Activated CD4-positive, alpha-beta memory T cell treated with anti-CD3 and anti-CD28 coated beads for 36 hours (primary cell): ENCODE measurements around the gene ABCC4. TPM values are rescaled to one million over a fixed set of nuclear protein-coding genes. Genes with fewer than 3 reads are reported as not detected.
"Not testable (repeated sequence)": the region's sequence is repeated elsewhere in the genome, so short reads cannot be mapped to it uniquely, and the experiment has no call there.

ENCODE experiments used
- CTCF ChIA-PET: fragments of 350-600 bp; sonication (Branson Sonifier 250); formaldehyde crosslinking; loops from one replicate; lab custom pipeline; 2021; ENCODE audit warnings: antibody characterized with exemption, inconsistent platforms; lab: Charles Lee
- POLR2A ChIA-PET: fragments of 350-600 bp; sonication (Branson Sonifier 250); formaldehyde crosslinking; loops from one replicate; lab custom pipeline; 2021; ENCODE audit warnings: antibody characterized with exemption; lab: Charles Lee
- DNase-seq: peaks from one replicate; pipeline ENCODE4 v3.0.0-alpha.2; 2020
- H3K27ac Mint-ChIP-seq: one replicate; pipeline ENCODE4 v1.8.0; 2021; ENCODE audit warnings: mixed read lengths
- H3K27me3 Mint-ChIP-seq: one replicate; pipeline ENCODE4 v1.8.0; 2021; ENCODE audit warnings: mixed read lengths
- H3K36me3 Mint-ChIP-seq: one replicate; pipeline ENCODE4 v1.8.0; 2021; ENCODE audit warnings: mixed read lengths
- H3K4me1 Mint-ChIP-seq: one replicate; pipeline ENCODE4 v1.8.0; 2021; ENCODE audit warnings: low read depth, mixed read lengths
- H3K4me3 Mint-ChIP-seq: one replicate; pipeline ENCODE4 v1.8.0; 2021; ENCODE audit warnings: mild to moderate bottlenecking, mixed read lengths
- H3K9me3 Mint-ChIP-seq: one replicate; pipeline ENCODE4 v1.8.0; 2021; ENCODE audit warnings: mixed read lengths
- intact Hi-C: fragments of 100-400 bp; cut with micrococcal nuclease; formaldehyde crosslinking; loops from one replicate; pipeline ENCODE4 v1.15.1; 2023
- total RNA-seq, 2 experiments: library from RNA; stranded (reverse); gene quantifications; one replicate each; pipeline ENCODE4 v1.2.3, GENCODE V29; 2021

ABCC4 gene
- total RNA-seq, 2 experiments from 2014 or later, result 6.9 to 8.7 TPM

- intact Hi-C loops, result no loop called here
- CTCF ChIA-PET, result interaction anchor here (1.6 to 3.2 kb wide), 2 partner anchors 109 kb away, joined by 7 to 16 read pairs; no protein-coding TSS in a partner anchor
- no peak overlapping the region for H3K27ac Mint-ChIP-seq
- H3K4me1 Mint-ChIP-seq, result peaks cover 15% of the 10 kb centered on the region
- H3K9me3 Mint-ChIP-seq, result no peaks in the 10 kb centered on the region
- no peak overlapping the region for H3K4me3 Mint-ChIP-seq
- no peaks in the 10 kb centered on the region for H3K27me3 Mint-ChIP-seq
- POLR2A ChIA-PET, result no interaction called here
- H3K36me3 Mint-ChIP-seq, result peaks cover 12% of the 10 kb centered on the region
- DNase-seq, result no peak
These were observed 6.2 kb downstream of the ABCC4 start for GRCh38 chr13:95295026-95295425.

- POLR2A ChIA-PET, result no interaction called here
- no peak for DNase-seq
- no peak overlapping the region for H3K27ac Mint-ChIP-seq
- CTCF ChIA-PET, result interaction anchor here (0.6 kb wide), 2 partner anchors 23 to 88 kb away, joined by 3 to 4 read pairs; no protein-coding TSS in a partner anchor
- H3K36me3 Mint-ChIP-seq, result peaks cover 17% of the 10 kb centered on the region
- intact Hi-C loops, result no loop called here
- H3K27me3 Mint-ChIP-seq, result no peaks in the 10 kb centered on the region
- no peaks in the 10 kb centered on the region for H3K4me1 Mint-ChIP-seq
- H3K9me3 Mint-ChIP-seq, result no peaks in the 10 kb centered on the region
- H3K4me3 Mint-ChIP-seq, result no peak overlapping the region
These were observed 8.6 kb downstream of the ABCC4 start for GRCh38 chr13:95292622-95293021.

- H3K4me3 Mint-ChIP-seq, H3K4me1 Mint-ChIP-seq, H3K9me3 Mint-ChIP-seq, DNase-seq, CTCF ChIA-PET, H3K27me3 Mint-ChIP-seq, POLR2A ChIA-PET, intact Hi-C loops, H3K27ac Mint-ChIP-seq: not testable (repeated sequence)
- peaks cover 17% of the 10 kb centered on the region for H3K36me3 Mint-ChIP-seq
These were observed 11.3 kb downstream of the ABCC4 start for GRCh38 chr13:95289901-95290300.

DNA sequence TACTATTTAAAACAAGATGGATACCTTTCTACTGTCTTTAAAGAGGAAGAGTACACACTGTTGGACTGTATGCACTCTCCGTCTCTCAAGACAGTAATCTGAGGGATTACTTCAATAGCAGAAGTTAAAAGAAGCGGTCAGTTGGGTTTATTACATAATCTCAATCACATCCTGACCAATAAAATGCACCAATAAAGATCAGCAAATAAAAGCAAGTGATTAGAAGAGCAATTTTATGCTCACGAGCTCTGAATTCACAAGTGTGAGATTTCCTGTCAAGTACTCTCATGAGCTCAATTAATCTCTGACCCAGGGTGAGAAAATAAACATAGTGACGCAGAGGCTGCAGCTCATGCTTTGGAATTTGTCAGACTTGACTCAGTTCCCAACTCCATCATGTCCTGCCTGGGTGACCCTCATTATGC lies 12.2 kb downstream of the ABCC4 start:
- Mint-ChIP-seq H3K4me3 (no peak overlapping the region), H3K27me3 (no peaks in the 10 kb centered on the region), H3K4me1 (no peaks in the 10 kb centered on the region), H3K27ac (no peak overlapping the region), H3K9me3 (no peaks in the 10 kb centered on the region), H3K36me3 (peaks cover 17% of the 10 kb centered on the region)
- intact Hi-C loops, result no loop called here
- no peak for DNase-seq
- POLR2A ChIA-PET, result no interaction called here
- CTCF ChIA-PET, result interaction anchor here (1.8 kb wide), 1 partner anchor 97 kb away, joined by 8 read pairs; no protein-coding TSS in a partner anchor

DNA sequence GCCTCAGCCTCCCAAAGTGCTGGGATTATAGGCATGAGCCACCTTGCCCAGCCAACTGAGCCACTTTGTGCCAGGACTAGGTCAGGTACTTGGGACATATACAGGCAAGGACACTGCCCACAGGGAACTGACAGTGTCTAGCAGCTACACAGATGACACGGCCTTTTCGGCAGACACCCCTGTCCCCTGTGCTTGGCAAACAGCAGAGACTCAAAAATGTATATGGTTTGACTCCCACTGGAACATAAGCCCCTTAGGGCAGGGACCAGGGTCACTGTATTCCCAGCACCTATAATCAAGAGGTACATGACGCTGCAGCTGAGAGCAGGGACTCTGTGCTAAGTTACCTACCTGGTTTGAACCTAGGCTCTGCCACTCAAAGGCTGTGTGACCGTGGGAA lies 16.8 kb downstream of the ABCC4 start:
- intact Hi-C loops, result no loop called here
- H3K36me3 Mint-ChIP-seq, result peaks cover 7% of the 10 kb centered on the region
- H3K4me3 Mint-ChIP-seq, result no peak overlapping the region
- H3K4me1 Mint-ChIP-seq, result peaks cover 3% of the 10 kb centered on the region
- no peak for DNase-seq
- ChIA-PET CTCF (no interaction called here), POLR2A (no interaction called here)
- no peaks in the 10 kb centered on the region for H3K9me3 Mint-ChIP-seq
- H3K27ac Mint-ChIP-seq, result no peak overlapping the region
- no peaks in the 10 kb centered on the region for H3K27me3 Mint-ChIP-seq

DNA sequence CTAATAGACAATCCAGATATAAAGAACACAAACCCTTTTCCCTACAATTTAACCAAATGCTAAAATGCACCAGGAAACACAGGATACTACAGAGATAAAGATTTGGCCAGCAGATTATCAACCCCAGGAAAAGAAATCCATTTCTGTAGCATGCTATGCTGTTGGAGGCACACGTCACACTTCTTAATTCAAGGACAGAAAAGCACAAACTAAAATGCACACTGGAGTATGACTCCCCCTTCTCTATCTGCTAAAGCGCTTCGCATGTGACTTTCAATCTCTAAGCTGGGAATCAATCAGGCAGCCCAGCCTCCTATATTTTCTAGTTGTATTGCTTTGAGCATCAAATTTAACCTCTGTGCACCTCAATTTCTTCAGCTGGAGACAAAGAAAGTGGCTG lies 22.2 kb downstream of the ABCC4 start:
- Mint-ChIP-seq H3K27ac (no peak overlapping the region), H3K27me3 (no peaks in the 10 kb centered on the region), H3K36me3 (peaks cover 2% of the 10 kb centered on the region), H3K4me3 (no peak overlapping the region), H3K9me3 (no peaks in the 10 kb centered on the region), H3K4me1 (peaks cover 5% of the 10 kb centered on the region)
- ChIA-PET CTCF (interaction anchor here (1.3 kb wide), 1 partner anchor 18 kb away, joined by 4 read pairs; no protein-coding TSS in a partner anchor), POLR2A (no interaction called here)
- intact Hi-C loops, result no loop called here
- DNase-seq, result no peak

DNA sequence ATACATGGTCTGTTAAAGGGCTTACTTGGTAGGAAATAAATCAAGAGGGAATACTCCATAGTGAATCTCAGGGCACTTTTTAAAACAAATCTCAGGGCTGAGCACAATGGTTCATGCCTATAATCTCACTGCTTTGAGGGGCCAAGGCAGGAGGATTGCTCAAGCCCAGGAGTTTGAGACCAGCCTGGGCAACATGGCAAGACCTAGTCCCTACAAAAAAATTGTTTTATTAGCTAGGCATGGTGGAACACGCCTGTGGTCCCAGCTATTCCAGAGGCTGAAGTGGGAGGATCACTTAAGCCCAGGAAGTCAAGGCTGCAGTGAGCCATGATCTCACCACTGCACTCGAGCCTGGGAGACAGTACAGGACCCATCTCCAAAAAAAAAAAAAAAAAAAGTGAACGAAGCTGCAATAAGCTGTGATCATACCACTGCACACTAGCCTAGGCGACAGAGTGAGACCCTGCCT lies 25.2 kb downstream of the ABCC4 start:
- Mint-ChIP-seq H3K4me3 (no peak overlapping the region), H3K36me3 (no peaks in the 10 kb centered on the region), H3K9me3 (no peaks in the 10 kb centered on the region), H3K27me3 (no peaks in the 10 kb centered on the region), H3K27ac (no peak overlapping the region), H3K4me1 (peaks cover 1% of the 10 kb centered on the region)
- ChIA-PET POLR2A (no interaction called here), CTCF (no interaction called here)
- intact Hi-C loops, result no loop called here
- DNase-seq, result no peak

DNA sequence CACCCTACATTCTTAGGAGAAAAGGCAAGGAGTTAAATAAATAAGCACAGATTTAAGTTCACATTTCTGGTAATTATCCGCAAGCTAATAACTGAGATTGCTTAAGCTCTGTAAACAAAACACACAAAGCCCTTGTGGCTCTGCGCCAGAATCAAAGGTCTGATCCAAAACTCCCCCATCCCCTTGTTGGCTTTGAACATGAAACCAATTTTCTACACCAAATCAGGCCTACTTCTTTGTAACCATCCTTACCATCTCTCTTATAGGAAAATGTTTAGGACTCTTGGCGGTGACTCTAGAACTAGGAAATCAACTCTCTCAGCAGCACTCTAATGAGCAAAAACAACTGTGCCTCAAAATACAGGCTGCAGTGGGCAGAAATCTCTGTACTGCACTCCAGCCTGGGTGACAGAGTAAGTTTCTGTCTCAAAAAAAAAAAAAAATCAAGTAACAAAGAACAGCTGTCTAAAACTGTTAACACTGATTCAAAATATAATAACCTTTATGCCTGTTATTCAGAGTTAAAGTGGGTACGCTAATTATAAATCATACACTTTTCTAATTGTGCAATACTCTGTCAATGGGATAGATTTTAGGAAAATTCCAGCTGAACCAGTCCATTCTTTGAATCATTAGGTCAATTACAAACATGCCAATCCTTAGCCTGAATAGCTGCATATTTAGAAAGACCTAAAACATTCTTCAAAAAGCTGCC lies 25.8 kb downstream of the ABCC4 start:
- ChIA-PET CTCF (interaction anchor here (1.1 kb wide), 1 partner anchor 26 kb away, joined by 3 read pairs; the partner anchor contains the start of gene ABCC4), POLR2A (no interaction called here)
- H3K4me1 Mint-ChIP-seq, result peaks cover 1% of the 10 kb centered on the region
- H3K27me3 Mint-ChIP-seq, result no peaks in the 10 kb centered on the region
- intact Hi-C loops, result no loop called here
- no peaks in the 10 kb centered on the region for H3K9me3 Mint-ChIP-seq
- H3K27ac Mint-ChIP-seq, result no peak overlapping the region
- DNase-seq, result no peak
- H3K36me3 Mint-ChIP-seq, result no peaks in the 10 kb centered on the region
- H3K4me3 Mint-ChIP-seq, result no peak overlapping the region

- DNase-seq, H3K9me3 Mint-ChIP-seq, CTCF ChIA-PET, H3K4me1 Mint-ChIP-seq, H3K4me3 Mint-ChIP-seq, H3K36me3 Mint-ChIP-seq, H3K27ac Mint-ChIP-seq, H3K27me3 Mint-ChIP-seq, POLR2A ChIA-PET, intact Hi-C loops: not testable (repeated sequence)
These were observed 27.6 kb downstream of the ABCC4 start for GRCh38 chr13:95273592-95274132.

DNA sequence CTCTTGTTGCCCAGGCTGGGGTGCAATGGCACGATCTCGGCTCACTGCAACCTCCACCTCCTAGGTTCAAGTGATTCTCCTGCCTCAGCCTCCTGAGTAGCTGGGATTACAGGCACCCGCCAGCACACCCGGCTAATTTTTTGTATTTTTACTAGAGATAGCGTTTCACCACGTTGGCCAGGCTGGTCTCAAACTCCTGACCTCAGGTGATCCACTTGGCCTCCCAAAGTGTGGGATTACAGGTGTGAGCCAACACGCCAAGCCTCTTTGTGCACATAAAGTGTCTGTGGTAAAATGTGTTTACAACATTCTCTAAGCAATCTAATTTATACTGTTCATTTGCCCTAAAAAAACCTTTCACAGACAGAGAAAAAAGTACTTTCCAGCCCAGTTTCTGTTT lies 29.2 kb downstream of the ABCC4 start:
- H3K4me1 Mint-ChIP-seq, H3K4me3 Mint-ChIP-seq, H3K9me3 Mint-ChIP-seq, CTCF ChIA-PET, DNase-seq, H3K27ac Mint-ChIP-seq, H3K27me3 Mint-ChIP-seq, intact Hi-C loops, POLR2A ChIA-PET: not testable (repeated sequence)
- H3K36me3 Mint-ChIP-seq, result peaks cover 17% of the 10 kb centered on the region

DNA sequence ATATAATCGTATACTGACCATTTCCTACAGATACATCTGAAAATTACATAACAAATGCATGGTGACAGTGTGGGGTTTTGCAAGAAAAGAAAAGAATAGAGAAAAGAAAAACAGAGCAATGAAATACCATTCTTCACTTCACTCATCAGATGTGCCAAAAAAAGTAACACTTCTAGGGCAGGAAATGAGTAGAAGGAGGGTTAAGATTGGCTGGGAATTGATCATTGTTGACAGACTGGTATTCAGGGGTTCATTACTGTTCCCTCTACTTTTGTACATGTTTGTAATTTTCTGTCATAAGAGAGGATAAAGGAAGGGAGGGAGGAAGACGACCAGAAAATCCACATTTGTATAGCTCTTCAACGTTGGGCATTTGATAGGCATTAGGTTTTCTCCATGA lies 31.5 kb downstream of the ABCC4 start:
- peaks cover 4% of the 10 kb centered on the region for H3K9me3 Mint-ChIP-seq
- H3K4me1 Mint-ChIP-seq, result peaks cover 4% of the 10 kb centered on the region
- H3K27ac Mint-ChIP-seq, result no peak overlapping the region

GRCh38 chr13:95268343-95269065 lies 32.7 kb downstream of the ABCC4 start:
- POLR2A ChIA-PET, H3K9me3 Mint-ChIP-seq, DNase-seq, intact Hi-C loops, H3K27ac Mint-ChIP-seq, CTCF ChIA-PET, H3K4me1 Mint-ChIP-seq, H3K4me3 Mint-ChIP-seq, H3K27me3 Mint-ChIP-seq: not testable (repeated sequence)
- H3K36me3 Mint-ChIP-seq, result peaks cover 35% of the 10 kb centered on the region

More for the DNA sequence above, 31.5 kb downstream of the ABCC4 start:
- H3K4me3 Mint-ChIP-seq, result no peak overlapping the region
- no peaks in the 10 kb centered on the region for H3K27me3 Mint-ChIP-seq
- ChIA-PET CTCF (interaction anchor here (1.0 kb wide), 1 partner anchor 27 kb away, joined by 3 read pairs; no protein-coding TSS in a partner anchor), POLR2A (no interaction called here)
- DNase-seq, result no peak
- intact Hi-C loops, result no loop called here
- peaks cover 27% of the 10 kb centered on the region for H3K36me3 Mint-ChIP-seq
